ENCODE measurements around the gene USF1. TPM values are rescaled to one million over a fixed set of nuclear protein-coding genes. Genes with fewer than 3 reads are reported as not detected.

USF1 gene
- total RNA-seq, 5 donors from 2014 or later (not counting 1 experiment from before 2014, with no cell fraction given): 65.4 to 96.1 (median 92.2) TPM

DNA sequence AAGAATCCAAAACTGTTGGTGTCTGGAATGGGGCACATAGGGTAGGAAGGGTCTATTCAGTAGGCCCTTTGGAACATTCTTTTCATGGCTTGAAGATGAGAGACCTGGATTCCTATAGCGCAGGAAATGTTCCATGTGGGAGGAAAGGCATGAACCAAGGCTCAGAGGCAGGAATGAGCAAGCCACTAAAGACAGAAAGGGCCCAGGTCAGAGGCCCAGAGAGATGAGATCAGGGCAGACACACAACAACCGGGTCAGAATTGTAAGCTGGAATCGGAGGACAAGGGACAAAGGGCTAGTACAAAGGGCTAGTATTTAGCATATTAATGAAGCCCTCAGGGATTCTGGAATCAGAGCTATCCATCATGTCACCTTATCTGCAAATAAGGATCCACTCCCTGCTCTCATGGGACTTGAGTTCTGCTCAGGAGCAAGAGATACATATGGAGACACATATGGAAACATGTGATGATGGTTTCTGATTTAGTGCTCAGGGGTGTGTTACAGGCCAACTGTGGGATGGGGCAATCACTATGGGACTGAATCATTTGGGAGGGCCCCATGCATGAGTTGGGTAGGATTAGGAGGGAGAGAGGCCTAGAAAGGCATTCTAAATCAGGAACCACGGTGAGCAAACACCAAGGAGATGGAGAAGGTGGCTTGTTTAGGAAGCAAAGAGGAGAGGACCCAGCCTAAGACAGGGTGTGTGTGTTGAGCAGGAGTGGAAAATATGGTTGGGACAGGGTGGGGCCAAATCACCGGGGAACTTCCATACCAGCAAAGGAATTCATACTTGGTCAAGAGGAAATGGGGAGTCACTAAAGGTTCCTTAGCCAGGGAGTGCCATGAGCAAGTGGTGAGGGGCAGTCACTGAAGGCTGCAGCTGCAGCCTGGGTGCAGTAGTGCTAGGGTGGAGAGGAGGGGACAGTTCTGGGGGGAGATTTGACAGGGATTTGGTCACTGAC lies 34.9 kb upstream of the USF1 start:
- H3K27ac ChIP-seq (ENCODE audit: low read length): no peak overlapping the region
- Mint-ChIP-seq H3K27ac (no peak overlapping the region), H3K36me3 (no peaks in the 10 kb centered on the region), H3K27me3 (no peaks in the 10 kb centered on the region), H3K4me3 (no peak overlapping the region), H3K9me3 (no peaks in the 10 kb centered on the region), H3K4me1 (no peaks in the 10 kb centered on the region)
- POLR2A ChIA-PET: no interaction called here
- H3K4me3 ChIP-seq (ENCODE audit: control insufficient read depth in 1 of 2, extremely low read depth in 1 of 2, low read length in 1 of 2): no peak overlapping the region
- no peak for ATAC-seq (replicated peaks in 1 of 4)
- no peaks in the 10 kb centered on the region for H3K4me1 ChIP-seq (ENCODE audit: control insufficient read depth in 1 of 2, extremely low read depth in 1 of 2, insufficient read depth in 2 of 2, low read length in 2 of 2)
- peaks cover 0 to 5% of the 10 kb centered on the region in 2 experiments for H3K27me3 ChIP-seq (replicated peaks in 1 of 2; ENCODE audit: control insufficient read depth in 2 of 2, extremely low read depth in 1 of 2, insufficient read depth in 2 of 2, low read length in 1 of 2)
- CTCF ChIA-PET: no interaction called here
- WGBS (ENCODE audit: insufficient coverage): 88% methylated on average over 2 of the region's 5 CpGs
- no peaks in the 10 kb centered on the region for H3K36me3 ChIP-seq (ENCODE audit: control insufficient read depth in 2 of 2, extremely low read depth in 1 of 2, insufficient read depth in 1 of 2, low read length in 1 of 2)
- H3K9me3 ChIP-seq: no peaks in the 10 kb centered on the region
- DNase-seq: no peak

DNA sequence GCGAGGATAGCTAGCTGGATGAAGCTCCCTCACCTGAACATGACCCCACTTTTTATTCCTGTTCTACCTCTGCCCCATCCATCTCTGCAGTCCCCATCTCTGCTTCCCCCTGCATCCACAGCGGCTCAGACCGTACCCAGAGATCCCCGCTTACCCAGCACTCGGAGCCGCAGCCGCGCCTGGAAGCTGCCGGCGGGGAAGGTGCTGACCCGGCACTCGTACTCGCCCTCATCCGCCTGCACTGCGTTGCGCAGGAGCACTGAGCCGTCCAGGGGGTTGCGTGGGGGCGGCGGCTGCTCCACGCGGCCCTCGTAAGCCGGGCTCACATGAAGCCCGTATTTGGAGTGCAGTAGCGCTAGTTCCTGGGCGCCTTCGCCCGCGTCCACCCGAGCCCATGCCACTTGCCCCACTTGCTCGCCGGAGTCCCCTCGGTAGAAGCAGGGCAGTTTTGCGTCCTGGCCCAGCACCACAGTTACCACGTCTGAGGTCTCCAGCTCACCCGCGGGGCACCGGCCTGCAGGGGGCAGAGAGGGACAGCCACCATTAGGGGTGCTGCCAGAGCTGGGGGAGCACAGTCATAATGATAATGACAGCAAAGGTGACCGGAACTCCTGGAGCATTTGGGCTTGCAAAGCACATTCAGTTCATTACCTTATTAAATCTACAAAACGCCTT lies 33.8 kb upstream of the USF1 start:
- H3K4me1 Mint-ChIP-seq: no peaks in the 10 kb centered on the region
- POLR2A ChIA-PET: no interaction called here
- no peak for DNase-seq

DNA sequence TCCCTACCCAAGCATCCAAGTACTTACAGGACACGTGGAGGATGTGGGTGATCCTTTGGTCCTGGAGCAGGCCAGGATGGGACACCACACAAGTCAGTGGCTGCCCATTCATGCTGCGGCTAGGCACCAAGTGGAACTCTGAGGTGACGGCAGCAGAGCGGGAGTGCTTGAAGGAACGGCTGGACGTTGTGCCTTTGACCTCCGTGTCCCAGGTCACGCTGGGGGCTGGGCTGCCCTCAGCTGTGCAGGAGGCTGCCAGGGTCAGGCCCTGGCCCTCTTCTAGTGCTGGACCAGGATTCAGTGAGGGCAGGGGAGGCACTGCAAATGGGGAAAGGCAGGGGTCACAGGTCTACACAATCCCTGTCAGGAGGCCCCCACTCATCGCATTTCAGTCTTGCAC lies 31.6 kb upstream of the USF1 start:
- 93% methylated on average over 8 of the region's 9 CpGs for WGBS (ENCODE audit: insufficient coverage)
- H3K27me3 ChIP-seq (replicated peaks in 1 of 2; ENCODE audit: control insufficient read depth in 2 of 2, extremely low read depth in 1 of 2, insufficient read depth in 2 of 2, low read length in 1 of 2): no peaks in the 10 kb centered on the region
- no peak overlapping the region for H3K27ac Mint-ChIP-seq
- H3K4me1 ChIP-seq (ENCODE audit: control insufficient read depth in 1 of 2, extremely low read depth in 1 of 2, insufficient read depth in 2 of 2, low read length in 2 of 2): peaks cover 0 to 2% of the 10 kb centered on the region in 2 experiments
- ATAC-seq (replicated peaks in 1 of 4) (no peak), DNase-seq (no peak)
- H3K36me3 ChIP-seq (ENCODE audit: control insufficient read depth in 2 of 2, extremely low read depth in 1 of 2, insufficient read depth in 1 of 2, low read length in 1 of 2): no peaks in the 10 kb centered on the region
- no peaks in the 10 kb centered on the region for H3K27me3 Mint-ChIP-seq
- POLR2A ChIA-PET: no interaction called here
- peaks cover 0 to 6% (median 4%) of the 10 kb centered on the region in 3 donors for H3K4me1 Mint-ChIP-seq
- no peak overlapping the region for H3K27ac ChIP-seq (ENCODE audit: low read length)
- no peaks in the 10 kb centered on the region for H3K36me3 Mint-ChIP-seq
- CTCF ChIA-PET: no interaction called here
- H3K4me3 ChIP-seq (ENCODE audit: control insufficient read depth in 1 of 2, extremely low read depth in 1 of 2, low read length in 1 of 2): no peak overlapping the region
- no peaks in the 10 kb centered on the region for H3K9me3 ChIP-seq
- no peak overlapping the region for H3K4me3 Mint-ChIP-seq
- no peaks in the 10 kb centered on the region for H3K9me3 Mint-ChIP-seq

More for the DNA sequence above, 33.8 kb upstream of the USF1 start:
- Histone ChIP-seq H3K27me3 (replicated peaks in 1 of 2; ENCODE audit: control insufficient read depth in 2 of 2, extremely low read depth in 1 of 2, insufficient read depth in 2 of 2, low read length in 1 of 2) (no peaks in the 10 kb centered on the region), H3K36me3 (ENCODE audit: control insufficient read depth in 2 of 2, extremely low read depth in 1 of 2, insufficient read depth in 1 of 2, low read length in 1 of 2) (no peaks in the 10 kb centered on the region), H3K4me1 (ENCODE audit: control insufficient read depth in 1 of 2, extremely low read depth in 1 of 2, insufficient read depth in 2 of 2, low read length in 2 of 2) (no peaks in the 10 kb centered on the region), H3K4me3 (ENCODE audit: control insufficient read depth in 1 of 2, extremely low read depth in 1 of 2, low read length in 1 of 2) (no peak overlapping the region), H3K27ac (ENCODE audit: low read length) (no peak overlapping the region), H3K9me3 (no peaks in the 10 kb centered on the region)
- CTCF ChIA-PET: no interaction called here
- H3K27ac Mint-ChIP-seq: no peak overlapping the region
- no peak for ATAC-seq (replicated peaks in 1 of 4)
- 76% methylated on average over 39 of the region's 41 CpGs for whole genome bisulfite sequencing (ENCODE audit: insufficient coverage)
- no peaks in the 10 kb centered on the region for H3K36me3 Mint-ChIP-seq
- H3K9me3 Mint-ChIP-seq: no peaks in the 10 kb centered on the region
- H3K27me3 Mint-ChIP-seq: no peaks in the 10 kb centered on the region
- no peak overlapping the region for H3K4me3 Mint-ChIP-seq

DNA sequence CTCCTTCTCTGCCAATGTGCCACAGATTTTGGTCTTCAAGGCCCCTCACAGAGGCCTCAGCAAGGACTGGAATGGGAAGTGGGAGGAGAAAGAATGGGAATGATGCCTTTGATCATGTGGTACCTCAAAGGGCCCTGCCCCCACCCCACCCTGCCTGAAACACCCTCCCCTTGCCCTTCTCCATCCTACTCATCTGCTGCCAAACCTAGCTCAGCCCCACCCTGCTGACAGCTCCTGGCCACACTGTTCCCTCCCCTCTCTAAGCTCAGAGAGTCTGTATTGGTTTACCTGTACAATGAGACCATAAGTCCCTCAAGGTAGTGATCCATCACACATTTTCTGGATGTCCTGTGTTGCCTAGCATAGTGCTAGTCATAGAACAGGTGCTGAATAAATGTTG lies 30.6 kb upstream of the USF1 start:
- no peak overlapping the region for H3K27ac Mint-ChIP-seq
- Histone ChIP-seq H3K4me1 (ENCODE audit: control insufficient read depth in 1 of 2, extremely low read depth in 1 of 2, insufficient read depth in 2 of 2, low read length in 2 of 2) (peaks cover under 1 to 12% of the 10 kb centered on the region in 2 experiments), H3K9me3 (no peaks in the 10 kb centered on the region), H3K27ac (ENCODE audit: low read length) (no peak overlapping the region), H3K27me3 (replicated peaks in 1 of 2; ENCODE audit: control insufficient read depth in 2 of 2, extremely low read depth in 1 of 2, insufficient read depth in 2 of 2, low read length in 1 of 2) (no peaks in the 10 kb centered on the region), H3K36me3 (ENCODE audit: control insufficient read depth in 2 of 2, extremely low read depth in 1 of 2, insufficient read depth in 1 of 2, low read length in 1 of 2) (no peaks in the 10 kb centered on the region), H3K4me3 (ENCODE audit: control insufficient read depth in 1 of 2, extremely low read depth in 1 of 2, low read length in 1 of 2) (no peak overlapping the region)
- no peaks in the 10 kb centered on the region for H3K36me3 Mint-ChIP-seq
- H3K4me1 Mint-ChIP-seq: peaks cover 7 to 15% (median 12%) of the 10 kb centered on the region in 3 donors
- no peaks in the 10 kb centered on the region for H3K9me3 Mint-ChIP-seq
- POLR2A ChIA-PET: no interaction called here
- H3K27me3 Mint-ChIP-seq: no peaks in the 10 kb centered on the region
- DNase-seq: no peak
- H3K4me3 Mint-ChIP-seq: no peak overlapping the region
- CTCF ChIA-PET: interaction anchor here in 1 of 2 donors (0.6 kb wide), 2 partner anchors 20 to 687 kb away, joined by 3 read pairs; no protein-coding TSS in a partner anchor
- no peak for ATAC-seq (replicated peaks in 1 of 4)

DNA sequence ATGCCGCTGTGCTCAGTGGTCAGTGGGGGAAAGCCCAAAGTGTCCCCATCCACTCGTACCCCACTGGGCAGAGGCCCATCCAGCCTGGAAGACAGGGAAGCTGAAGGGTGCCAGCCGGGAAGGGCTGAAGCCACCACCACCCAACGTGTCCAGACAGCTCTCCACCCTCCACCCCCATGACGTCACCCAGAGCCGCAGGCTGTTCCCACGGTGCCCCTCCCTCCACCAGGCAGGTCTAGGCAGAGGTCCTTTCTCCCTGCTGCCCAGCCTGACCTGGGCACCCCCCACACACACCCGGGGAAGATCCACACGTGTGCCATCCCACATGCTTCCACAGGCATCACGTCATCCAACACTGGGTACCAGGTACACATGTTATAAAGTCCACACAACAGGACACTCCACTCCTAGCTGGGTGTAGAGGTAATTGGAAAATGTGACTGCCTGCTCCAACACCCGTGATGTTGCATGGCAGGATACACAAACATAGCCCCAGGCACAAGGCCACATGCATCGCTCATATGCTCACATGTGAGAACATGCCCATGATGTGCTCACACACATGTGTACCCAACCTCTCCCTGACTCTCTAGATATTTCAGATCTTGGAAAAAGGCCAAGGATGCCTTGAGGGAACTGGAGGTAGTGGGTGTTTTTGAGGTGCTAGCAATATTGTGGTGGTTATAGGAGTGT lies 29.0 kb upstream of the USF1 start:
- ATAC-seq (replicated peaks in 1 of 4): no peak

DNA sequence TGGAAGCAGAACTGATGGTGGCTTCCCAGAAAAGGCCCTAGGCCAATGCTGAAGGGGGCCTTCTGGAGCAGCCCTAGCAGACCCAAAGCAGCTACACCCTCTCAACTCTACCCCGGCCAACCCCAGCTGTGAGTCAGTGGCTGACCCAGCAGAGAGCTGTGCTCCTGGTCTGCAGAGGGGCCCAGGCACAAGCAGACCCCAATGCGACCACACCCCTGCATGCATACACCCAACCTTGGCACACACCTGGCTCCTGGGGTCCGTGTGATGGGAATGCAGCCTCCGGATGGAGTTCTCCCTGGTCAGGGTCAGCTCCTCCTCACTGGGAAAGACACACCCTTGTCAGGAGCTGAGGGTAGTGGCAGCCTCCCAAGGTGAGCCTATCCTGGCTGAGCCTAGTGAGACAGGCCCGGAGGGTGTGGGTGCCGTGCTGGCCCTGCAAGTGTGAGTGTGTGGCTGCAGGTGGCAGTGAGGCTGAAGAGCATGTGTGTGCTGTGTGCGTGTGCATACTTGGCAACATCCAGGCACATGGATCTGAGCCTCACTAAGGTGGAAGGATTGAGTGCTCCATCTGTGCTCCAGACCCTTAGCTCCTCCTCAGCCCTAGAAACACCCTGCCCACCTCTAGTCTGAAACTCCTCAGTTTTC lies 27.8 kb upstream of the USF1 start:
- peaks cover 14 to 29% of the 10 kb centered on the region in 2 experiments for H3K4me1 ChIP-seq (ENCODE audit: control insufficient read depth in 1 of 2, extremely low read depth in 1 of 2, insufficient read depth in 2 of 2, low read length in 2 of 2)
- no peak overlapping the region for H3K4me3 ChIP-seq (ENCODE audit: control insufficient read depth in 1 of 2, extremely low read depth in 1 of 2, low read length in 1 of 2)
- WGBS (ENCODE audit: insufficient coverage): 98% methylated on average over 5 of the region's 7 CpGs
- no peaks in the 10 kb centered on the region for H3K9me3 ChIP-seq
- ATAC-seq (replicated peaks in 1 of 4) (no peak), DNase-seq (no peak)
- H3K27me3 ChIP-seq (replicated peaks in 1 of 2; ENCODE audit: control insufficient read depth in 2 of 2, extremely low read depth in 1 of 2, insufficient read depth in 2 of 2, low read length in 1 of 2): no peaks in the 10 kb centered on the region
- H3K27ac Mint-ChIP-seq: no peak overlapping the region
- H3K4me3 Mint-ChIP-seq: no peak overlapping the region
- no peaks in the 10 kb centered on the region for H3K36me3 Mint-ChIP-seq
- no peaks in the 10 kb centered on the region for H3K36me3 ChIP-seq (ENCODE audit: control insufficient read depth in 2 of 2, extremely low read depth in 1 of 2, insufficient read depth in 1 of 2, low read length in 1 of 2)
- no peak overlapping the region for H3K27ac ChIP-seq (ENCODE audit: low read length)
- H3K27me3 Mint-ChIP-seq: no peaks in the 10 kb centered on the region
- ChIA-PET POLR2A (no interaction called here), CTCF (interaction anchor here (0.6 to 1.8 kb wide), 3 partner anchors 11 to 68 kb away, joined by 4 to 13 read pairs (median 10); no protein-coding TSS in a partner anchor)
- peaks cover 24 to 35% (median 28%) of the 10 kb centered on the region in 3 donors for H3K4me1 Mint-ChIP-seq
- no peaks in the 10 kb centered on the region for H3K9me3 Mint-ChIP-seq

More for the DNA sequence above, 29.0 kb upstream of the USF1 start:
- Mint-ChIP-seq H3K9me3 (no peaks in the 10 kb centered on the region), H3K27me3 (no peaks in the 10 kb centered on the region), H3K27ac (no peak overlapping the region), H3K36me3 (no peaks in the 10 kb centered on the region), H3K4me3 (no peak overlapping the region), H3K4me1 (peaks cover 23 to 30% (median 27%) of the 10 kb centered on the region in 3 donors)
- WGBS (ENCODE audit: insufficient coverage): 92% methylated on average over 9 of the region's 12 CpGs
- H3K27ac ChIP-seq (ENCODE audit: low read length): no peak overlapping the region
- peaks cover 13 to 28% of the 10 kb centered on the region in 2 experiments for H3K4me1 ChIP-seq (ENCODE audit: control insufficient read depth in 1 of 2, extremely low read depth in 1 of 2, insufficient read depth in 2 of 2, low read length in 2 of 2)
- no peaks in the 10 kb centered on the region for H3K9me3 ChIP-seq
- H3K27me3 ChIP-seq (replicated peaks in 1 of 2; ENCODE audit: control insufficient read depth in 2 of 2, extremely low read depth in 1 of 2, insufficient read depth in 2 of 2, low read length in 1 of 2): no peaks in the 10 kb centered on the region
- POLR2A ChIA-PET: no interaction called here
- H3K36me3 ChIP-seq (ENCODE audit: control insufficient read depth in 2 of 2, extremely low read depth in 1 of 2, insufficient read depth in 1 of 2, low read length in 1 of 2): no peaks in the 10 kb centered on the region
- no peak for DNase-seq
- H3K4me3 ChIP-seq (ENCODE audit: control insufficient read depth in 1 of 2, extremely low read depth in 1 of 2, low read length in 1 of 2): no peak overlapping the region
- CTCF ChIA-PET: interaction anchor here in 1 of 2 donors (0.6 kb wide), 1 partner anchor 84 kb away, joined by 8 read pairs; no protein-coding TSS in a partner anchor
